NCI-H1436 treated with DMSO at 0.1 percent for 48 hours (cell line): ENCODE data around the gene PCDHA4.
"Not testable (repeated sequence)": the region's sequence is repeated elsewhere in the genome, so short reads cannot be mapped to it uniquely, and the experiment has no call there.

Experiments
- DNase-seq: peaks from one replicate; lab custom pipeline; 2025; lab: John Stamatoyannopoulos, UW

PCDHA4 gene

GRCh38 chr5:140821375-140822280 lies 14.8 kb downstream of the PCDHA4 start, which contains the start of gene PCDHA5:
Gene PCDHA5 (plus strand): TSS chr5:140821613.
- DNase-seq: peak; percentile 34

GRCh38 chr5:140822281-140822629 lies 15.4 kb downstream of the PCDHA4 start:
- DNase-seq: no peak

GRCh38 chr5:140822969-140823368 lies 16.1 kb downstream of the PCDHA4 start:
- DNase-seq: not testable (repeated sequence)

GRCh38 chr5:140823475-140823874 lies 16.6 kb downstream of the PCDHA4 start:
- no peak for DNase-seq

- DNase-seq: no peak
These were observed 21.0 kb downstream of the PCDHA4 start, which contains the start of gene PCDHA6 for GRCh38 chr5:140827704-140828361. Gene PCDHA6 (plus strand): TSS chr5:140827960. CDS start chr5:140828092, 132 bp downstream.

- DNase-seq: no peak
These were observed 21.5 kb downstream of the PCDHA4 start for GRCh38 chr5:140828362-140828737.

GRCh38 chr5:140829511-140830501 lies 22.9 kb downstream of the PCDHA4 start:
- not testable (repeated sequence) for DNase-seq

- no peak for DNase-seq
These were observed 27.1 kb downstream of the PCDHA4 start, which contains the start of gene PCDHA7 for GRCh38 chr5:140833993-140834392. Gene PCDHA7 (plus strand): TSS chr5:140834269. CDS start chr5:140834384, 115 bp downstream.

- DNase-seq: not testable (repeated sequence)
These were observed 27.7 kb downstream of the PCDHA4 start for GRCh38 chr5:140834439-140835008.

- DNase-seq: no peak
These were observed 29.0 kb downstream of the PCDHA4 start for GRCh38 chr5:140835622-140836510.

- DNase-seq: no peak
These were observed 34.4 kb downstream of the PCDHA4 start, which contains the start of gene PCDHA8 for GRCh38 chr5:140840978-140841962. Gene PCDHA8 (plus strand): TSS chr5:140841187. CDS start chr5:140841322, 135 bp downstream.

GRCh38 chr5:140842798-140843733 lies 36.2 kb downstream of the PCDHA4 start:
- DNase-seq: no peak

GRCh38 chr5:140848139-140849102 lies 41.6 kb downstream of the PCDHA4 start, which contains the start of gene PCDHA9:
Gene PCDHA9 (plus strand): TSS chr5:140848382. CDS start chr5:140848496, 114 bp downstream.
- peak; percentile 34 for DNase-seq

- DNase-seq: not testable (repeated sequence)
These were observed 43.2 kb downstream of the PCDHA4 start for GRCh38 chr5:140849831-140850634.
